Measurements from ENCODE around the gene RPGRIP1L.

GRCh38 chr16:53740933-53741531, 37.4 kb upstream of the RPGRIP1L start:
- TF ChIP-seq POLR2A (IDR thresholded peaks at IDR 0.05) (no peak), CTCF (IDR thresholded peaks at IDR 0.05) (no peak)
